ENCODE results near the gene LMO7. TPM values are rescaled to one million over a fixed set of nuclear protein-coding genes. Genes with fewer than 3 reads are reported as not detected.

The LMO7 gene
- total RNA-seq, 4 donors from 2014 or later = 60.5 to 108 (median 75.6) TPM

GRCh38 chr13:75908141-75908540 lies 272.0 kb downstream of the LMO7 start:
- 46 to 61% methylated on average over 4 of the region's 4 CpGs for WGBS, 2 donors
- intact Hi-C loops (cut with DNase I; ENCODE audit: low total_unique reads) = no loop called here
- DNase-seq (ENCODE audit: low spot score in 2 of 2) = no peak

More at GRCh38 chr13:75908141-75908540, 272.0 kb downstream of the LMO7 start:
- TF ChIP-seq CTCF (IDR thresholded peaks at IDR 0.05) (no peak), POLR2A (IDR thresholded peaks at IDR 0.05) (no peak)
- H3K4me3 ChIP-seq (ENCODE audit: low read depth, poor library complexity, severe bottlenecking) = no peak overlapping the region

Other genes starting within 250 kb of the LMO7 start
- gene TBC1D4, start 154.2 kb upstream of the LMO7 start, total RNA-seq = 10 to 100 TPM; 38.5 to 53.0 (median 44.1) TPM
- gene COMMD6, start 98.5 kb upstream of the LMO7 start, total RNA-seq = 100 to 1,000 TPM in 1 of 4 donors, 10 to 100 TPM in 3; 15.4 to 169 (median 36.7) TPM
- 10 to 100 TPM; 30.6 to 65.1 (median 46.7) TPM for gene UCHL3, start 86.5 kb upstream of the LMO7 start, total RNA-seq